Retinal pigment epithelial cell (primary cell): ENCODE data around the gene IP6K3.

Experiments used
- DNase-seq: peaks from one replicate; pipeline ENCODE4 v3.0.0-alpha.2; 2010; ENCODE audit warnings: low read depth
- H3K4me3 ChIP-seq: 2 replicates; pipeline ENCODE4 v1.5.1; 2011; ENCODE audit warnings: mild to moderate bottlenecking, low read length, control low read depth, moderate library complexity
- TF ChIP-seq, protein P1 (sequence below): conservative IDR thresholded peaks from 2 replicates; pipeline ENCODE4 v1.5.1; 2011; ENCODE audit warnings: low read depth, low read length, control low read depth, inconsistent platforms

The IP6K3 gene

DNA sequence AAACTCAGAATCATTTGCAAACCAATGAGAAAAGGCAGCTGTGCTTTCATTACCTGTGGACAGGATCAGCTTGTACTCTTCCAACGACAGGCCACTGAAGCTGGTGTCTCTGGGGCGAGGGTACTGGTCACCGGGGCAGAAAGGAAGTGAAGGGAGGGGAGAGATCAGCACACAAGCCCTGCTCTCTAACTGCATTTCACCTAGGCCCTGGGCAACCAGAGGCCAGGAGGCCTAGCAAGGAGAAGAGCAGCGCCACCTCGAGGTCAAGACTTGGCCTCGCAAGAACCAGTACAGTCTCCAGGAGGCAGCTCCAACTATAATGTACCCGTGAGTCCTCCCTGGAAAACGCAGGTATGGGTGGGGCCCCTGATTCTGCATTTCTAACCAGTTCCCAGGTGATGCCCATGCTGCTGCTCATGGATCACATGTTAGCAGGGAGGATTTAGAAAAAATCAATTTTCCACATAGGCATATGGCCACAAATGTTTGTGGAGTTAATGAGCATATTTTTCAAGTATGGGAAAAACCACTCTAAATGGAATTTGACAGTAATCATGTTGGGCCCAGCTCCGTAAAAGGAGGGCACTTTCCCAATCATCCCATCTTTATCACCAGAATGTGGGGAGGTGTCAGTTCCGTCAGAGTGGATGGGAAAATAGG lies 46.2 kb downstream of the IP6K3 start:
- TF ChIP-seq, protein P1, sequence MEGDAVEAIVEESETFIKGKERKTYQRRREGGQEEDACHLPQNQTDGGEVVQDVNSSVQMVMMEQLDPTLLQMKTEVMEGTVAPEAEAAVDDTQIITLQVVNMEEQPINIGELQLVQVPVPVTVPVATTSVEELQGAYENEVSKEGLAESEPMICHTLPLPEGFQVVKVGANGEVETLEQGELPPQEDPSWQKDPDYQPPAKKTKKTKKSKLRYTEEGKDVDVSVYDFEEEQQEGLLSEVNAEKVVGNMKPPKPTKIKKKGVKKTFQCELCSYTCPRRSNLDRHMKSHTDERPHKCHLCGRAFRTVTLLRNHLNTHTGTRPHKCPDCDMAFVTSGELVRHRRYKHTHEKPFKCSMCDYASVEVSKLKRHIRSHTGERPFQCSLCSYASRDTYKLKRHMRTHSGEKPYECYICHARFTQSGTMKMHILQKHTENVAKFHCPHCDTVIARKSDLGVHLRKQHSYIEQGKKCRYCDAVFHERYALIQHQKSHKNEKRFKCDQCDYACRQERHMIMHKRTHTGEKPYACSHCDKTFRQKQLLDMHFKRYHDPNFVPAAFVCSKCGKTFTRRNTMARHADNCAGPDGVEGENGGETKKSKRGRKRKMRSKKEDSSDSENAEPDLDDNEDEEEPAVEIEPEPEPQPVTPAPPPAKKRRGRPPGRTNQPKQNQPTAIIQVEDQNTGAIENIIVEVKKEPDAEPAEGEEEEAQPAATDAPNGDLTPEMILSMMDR = peak; percentile 91
- no peak for DNase-seq
- no peak overlapping the region for H3K4me3 ChIP-seq

DNA sequence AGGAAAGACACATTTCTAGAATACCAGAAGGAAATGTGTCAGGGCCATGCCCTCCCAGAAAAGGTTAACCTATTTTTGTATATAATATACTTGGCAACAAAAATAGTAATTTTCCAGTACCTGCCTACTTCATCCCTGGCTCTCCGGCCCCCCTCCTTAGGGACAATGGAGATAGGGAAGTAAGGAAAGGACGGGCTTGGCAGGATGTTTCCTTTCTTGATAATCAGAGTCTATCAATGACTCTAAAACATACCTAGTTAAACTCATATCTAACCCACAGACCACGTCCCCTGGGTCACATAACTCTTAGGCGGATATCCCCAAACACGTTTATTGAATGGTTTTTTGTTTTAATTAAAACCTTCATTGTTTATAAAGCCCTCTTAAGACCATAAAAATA lies 47.0 kb downstream of the IP6K3 start:
- no peak overlapping the region for H3K4me3 ChIP-seq
- TF ChIP-seq, protein P1 = no peak
- DNase-seq = no peak

DNA sequence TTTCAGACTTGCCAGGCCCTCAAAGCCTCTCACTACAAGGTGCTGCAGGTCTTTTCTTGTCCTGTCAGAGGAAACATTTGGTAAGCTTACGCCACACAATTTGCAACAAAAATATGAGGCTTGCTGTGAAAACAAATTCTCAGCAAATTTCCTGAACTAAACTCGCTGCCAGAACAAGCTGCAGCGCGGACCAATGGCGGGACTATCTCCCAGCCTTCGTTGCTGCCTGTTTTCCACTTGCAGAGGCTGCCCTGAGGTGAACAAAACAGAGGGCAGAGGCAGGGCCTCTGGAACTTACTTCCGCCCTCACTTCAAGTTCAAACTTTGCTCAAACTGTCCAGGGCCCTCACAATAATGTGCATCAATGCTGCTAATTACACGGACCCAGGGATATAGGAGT lies 47.6 kb downstream of the IP6K3 start:
- no peak for DNase-seq
- TF ChIP-seq, protein P1 = no peak
- no peak overlapping the region for H3K4me3 ChIP-seq

DNA sequence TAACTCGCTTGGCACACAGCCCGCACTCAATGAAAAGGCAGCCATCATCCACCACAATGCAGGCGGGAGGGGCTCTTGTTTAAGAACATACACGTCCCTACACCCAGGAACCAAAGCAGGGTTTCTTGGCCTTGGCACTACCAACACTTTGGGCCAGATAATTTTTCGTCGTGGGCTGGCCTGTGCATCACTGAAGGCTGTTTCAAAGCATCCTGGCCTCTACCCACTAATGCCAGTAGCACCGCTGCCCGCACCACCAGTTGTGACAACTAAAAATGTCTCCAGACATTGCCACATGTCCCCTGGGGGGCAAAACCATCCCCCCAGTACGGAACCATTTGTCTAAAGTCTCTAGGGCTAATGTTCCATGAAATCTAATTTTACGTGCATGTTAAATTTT lies 48.2 kb downstream of the IP6K3 start:
- H3K4me3 ChIP-seq = no peak overlapping the region
- TF ChIP-seq, protein P1 = no peak
- DNase-seq = no peak

DNA sequence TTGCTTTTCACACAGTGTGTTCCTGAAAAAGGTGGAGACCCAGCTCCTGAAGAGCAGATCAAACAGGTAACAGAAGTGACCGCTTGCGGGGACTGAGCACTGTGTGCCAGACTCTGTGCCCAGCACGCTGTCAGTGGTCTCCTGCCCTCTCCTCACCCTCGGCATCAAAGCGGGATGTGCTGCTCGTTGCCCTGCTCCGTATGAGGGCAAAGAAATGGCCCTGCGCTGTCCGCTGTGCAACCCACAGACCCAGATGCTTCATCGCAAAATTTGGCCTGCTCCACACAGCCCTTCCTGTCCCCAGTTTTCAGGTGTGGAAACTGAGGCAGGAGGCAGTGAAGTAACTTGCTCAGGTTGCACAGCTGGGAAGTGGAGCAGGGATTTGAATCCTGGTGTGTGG lies 48.9 kb downstream of the IP6K3 start:
- DNase-seq = no peak
- TF ChIP-seq, protein P1 = no peak
- no peak overlapping the region for H3K4me3 ChIP-seq

DNA sequence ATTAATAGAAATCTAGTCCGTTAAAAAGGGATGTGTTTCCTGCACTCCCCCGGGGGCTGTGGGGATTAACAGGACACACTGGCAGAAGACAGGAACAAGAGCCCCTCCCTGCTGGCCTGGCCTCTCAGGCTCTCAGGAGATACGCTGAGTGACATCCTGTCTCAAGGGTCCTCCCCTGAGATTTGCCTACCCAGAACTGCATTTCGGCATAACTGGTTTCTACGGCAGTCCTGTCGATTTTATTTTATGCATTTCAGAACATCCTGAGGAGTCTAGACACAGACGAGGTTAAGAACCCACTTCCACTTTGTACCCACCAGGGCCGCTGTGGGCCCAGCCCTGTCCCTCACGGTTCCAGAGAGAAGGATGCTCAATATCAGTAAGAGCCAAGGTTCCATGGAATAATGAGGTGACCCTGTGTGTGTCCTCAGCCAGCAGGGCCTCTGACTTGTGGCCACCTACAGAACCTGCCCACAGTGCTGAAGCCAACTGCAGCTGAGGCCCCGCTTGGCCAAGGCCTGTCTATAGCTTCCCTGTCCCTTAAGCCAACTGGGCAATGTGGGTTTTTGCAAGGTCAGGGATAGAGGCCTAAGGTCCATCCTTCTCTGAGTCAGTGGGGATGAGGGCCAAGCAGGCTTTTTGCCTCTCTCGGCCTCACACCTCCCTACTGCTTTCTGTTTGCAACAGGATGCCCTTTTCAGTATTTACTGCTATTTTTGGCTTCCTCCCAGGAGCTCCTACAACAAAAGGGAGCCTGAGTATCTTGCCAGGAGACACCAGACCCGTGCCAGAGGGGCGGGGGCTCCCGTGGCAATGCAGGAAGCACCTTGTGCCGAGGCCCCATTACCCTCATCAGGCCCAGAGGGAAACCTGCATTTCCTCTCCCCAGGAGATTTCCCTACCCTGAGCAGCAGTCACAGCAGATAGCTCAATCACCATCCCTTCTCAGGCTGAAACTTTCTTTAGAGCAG lies 49.9 kb downstream of the IP6K3 start:
- no peak for DNase-seq

More for the DNA sequence above, 49.9 kb downstream of the IP6K3 start:
- TF ChIP-seq, protein P1 = no peak
- no peak overlapping the region for H3K4me3 ChIP-seq
